T-helper 9 cell (primary cell): ENCODE measurements around the gene NRDE2.
"Not testable (repeated sequence)": the region's sequence is repeated elsewhere in the genome, so short reads cannot be mapped to it uniquely, and the experiment has no call there.

Source experiments
- DNase-seq: peaks from one replicate; pipeline ENCODE4 v3.0.0-alpha.2; 2020

Gene NRDE2

GRCh38 chr14:90341232-90341631 is 9.5 kb upstream of the NRDE2 start:
- not testable (repeated sequence) for DNase-seq

GRCh38 chr14:90336985-90337384 is 5.2 kb upstream of the NRDE2 start:
- no peak for DNase-seq

- no peak for DNase-seq
These were observed 4.7 kb upstream of the NRDE2 start for GRCh38 chr14:90336401-90336800.

GRCh38 chr14:90332271-90332584 is 487 bp upstream of the NRDE2 start:
- DNase-seq, result no peak

- DNase-seq, result no peak
These were observed 1.2 kb downstream of the NRDE2 start for GRCh38 chr14:90330203-90331196.

- no peak for DNase-seq
These were observed 9.8 kb downstream of the NRDE2 start for GRCh38 chr14:90321891-90322290.

- no peak for DNase-seq
These were observed 11.9 kb downstream of the NRDE2 start for GRCh38 chr14:90319634-90320541.

GRCh38 chr14:90319173-90319572 is 12.6 kb downstream of the NRDE2 start:
- DNase-seq, result no peak

GRCh38 chr14:90318016-90318415 is 13.7 kb downstream of the NRDE2 start:
- no peak for DNase-seq

GRCh38 chr14:90317286-90317685 is 14.5 kb downstream of the NRDE2 start:
- DNase-seq, result no peak

GRCh38 chr14:90308561-90308960 is 23.2 kb downstream of the NRDE2 start:
- DNase-seq, result no peak

- DNase-seq, result no peak
These were observed 26.6 kb downstream of the NRDE2 start for GRCh38 chr14:90305176-90305601.

- DNase-seq, result no peak
These were observed 27.2 kb downstream of the NRDE2 start for GRCh38 chr14:90304502-90304901.

GRCh38 chr14:90303473-90303872 is 28.3 kb downstream of the NRDE2 start:
- no peak for DNase-seq

GRCh38 chr14:90302529-90303303 is 29.0 kb downstream of the NRDE2 start:
- no peak for DNase-seq

GRCh38 chr14:90301668-90302090 is 30.1 kb downstream of the NRDE2 start:
- no peak for DNase-seq

GRCh38 chr14:90301122-90301521 is 30.6 kb downstream of the NRDE2 start:
- no peak for DNase-seq

GRCh38 chr14:90300611-90301047 is 31.1 kb downstream of the NRDE2 start:
- no peak for DNase-seq

GRCh38 chr14:90299408-90299807 is 32.3 kb downstream of the NRDE2 start:
- DNase-seq, result no peak

GRCh38 chr14:90297876-90298629 is 33.7 kb downstream of the NRDE2 start:
- no peak for DNase-seq

GRCh38 chr14:90296641-90297040 is 35.1 kb downstream of the NRDE2 start:
- DNase-seq, result no peak
